Kidney (tissue), 14 donors: ENCODE data around the gene ADGRL2. TPM values are rescaled to one million over a fixed set of nuclear protein-coding genes. Genes with fewer than 3 reads are reported as not detected.
A peak's percentile ranks its signal among the peaks of the same experiment; 100 is the strongest.

Source experiments
- DNase-seq, 5 donors: peaks; one replicate each; pipeline ENCODE4 v3.0.0-alpha.2; 2013 to 2020
- FAIRE-seq: peaks from 2 replicates; lab custom pipeline; 2012; peaks lifted over from hg19 to GRCh38; lab: Jason Lieb, UNC
- H3K27ac ChIP-seq, 2 donors: one replicate each; pipeline ENCODE4 v1.7.0; 2013; ENCODE audit warnings: low read depth in 2 of 2, low read length in 2 of 2, inconsistent platforms in 1 of 2
- H3K27me3 ChIP-seq: one replicate; pipeline ENCODE4 v1.7.1; 2013; ENCODE audit warnings: low read length, inconsistent platforms; ENCODE audit not compliant: control insufficient read depth, insufficient read depth
- H3K36me3 ChIP-seq, 3 donors: one replicate each; pipeline versions ENCODE4 v1.7.0 to v1.7.1; 2013; ENCODE audit warnings: low read length in 3 of 3, control low read depth in 1 of 3, inconsistent platforms in 1 of 3; ENCODE audit not compliant: insufficient read depth in 3 of 3, control insufficient read depth in 2 of 3
- H3K4me1 ChIP-seq, 3 donors: one replicate each; pipeline versions ENCODE4 v1.7.0 to v1.7.1; 2013; ENCODE audit warnings: low read length in 3 of 3, inconsistent platforms in 1 of 3, low read depth in 1 of 3; ENCODE audit not compliant: control insufficient read depth in 2 of 3, insufficient read depth in 2 of 3
- H3K4me3 ChIP-seq, 3 donors: one replicate each; pipeline versions ENCODE4 v1.7.0 to v1.8.1; 2013; ENCODE audit warnings: low read length in 3 of 3, control low read depth in 1 of 3, inconsistent platforms in 1 of 3
- H3K9ac ChIP-seq, 3 donors: one replicate each; pipeline versions ENCODE4 v1.7.0 to v1.7.1; 2013; ENCODE audit warnings: low read length in 3 of 3, control low read depth in 1 of 3, inconsistent platforms in 1 of 3
- H3K9me3 ChIP-seq, 3 donors: one replicate each; pipeline versions ENCODE4 v1.7.0 to v1.7.1; 2013; ENCODE audit warnings: low read length in 3 of 3, control low read depth in 1 of 3, inconsistent platforms in 1 of 3; ENCODE audit not compliant: control insufficient read depth in 2 of 3, insufficient read depth in 1 of 3
- intact Hi-C: fragments of 100-400 bp; cut with DNase I; formaldehyde crosslinking; loops from one replicate; pipeline ENCODE4 v1.11.1; 2022
- polyA plus RNA-seq: library from polyadenylated mRNA; stranded (reverse); fragments of 350-450 nt; fragmentation: Illumina TruSeq; extraction: RNeasy Lipid Tissue Mini Kit (QIAGEN cat#74804); gene quantifications from one replicate; pipeline ENCODE4 v1.2.3, GENCODE V29; 2014; ENCODE audit warnings: low read depth, low replicate concordance; ENCODE audit not compliant: insufficient read depth
- total RNA-seq: library from RNA; stranded (reverse); fragmentation: NEBNext Ultra II Directional; extraction: Animal tissue kit (Norgen Biotek cat#: 25700); gene quantifications from one replicate; pipeline ENCODE4 v1.2.1, GENCODE V29; 2021
- TF ChIP-seq, protein P1 (sequence below): IDR thresholded peaks from 3 replicates; pipeline ENCODE4 v1.5.1; 2012; ENCODE audit warnings: mild to moderate bottlenecking, moderate library complexity, borderline replicate concordance; ENCODE audit not compliant: insufficient read depth; ENCODE audit errors: extremely low read depth
- donor health status: control.
- donor health status: control.
- donor health status: control.
- donor health status: control.
- donor health status: control.
- donor health status: DM: yes; HTN: yes; CAD: no.
- donor health status: Normal renal cell carcinoma (clear cell type).

Gene ADGRL2
- total and polyA plus RNA-seq, 2 donors from 2014 or later, result 27.2 to 71.2 TPM

- TF ChIP-seq, protein P1, sequence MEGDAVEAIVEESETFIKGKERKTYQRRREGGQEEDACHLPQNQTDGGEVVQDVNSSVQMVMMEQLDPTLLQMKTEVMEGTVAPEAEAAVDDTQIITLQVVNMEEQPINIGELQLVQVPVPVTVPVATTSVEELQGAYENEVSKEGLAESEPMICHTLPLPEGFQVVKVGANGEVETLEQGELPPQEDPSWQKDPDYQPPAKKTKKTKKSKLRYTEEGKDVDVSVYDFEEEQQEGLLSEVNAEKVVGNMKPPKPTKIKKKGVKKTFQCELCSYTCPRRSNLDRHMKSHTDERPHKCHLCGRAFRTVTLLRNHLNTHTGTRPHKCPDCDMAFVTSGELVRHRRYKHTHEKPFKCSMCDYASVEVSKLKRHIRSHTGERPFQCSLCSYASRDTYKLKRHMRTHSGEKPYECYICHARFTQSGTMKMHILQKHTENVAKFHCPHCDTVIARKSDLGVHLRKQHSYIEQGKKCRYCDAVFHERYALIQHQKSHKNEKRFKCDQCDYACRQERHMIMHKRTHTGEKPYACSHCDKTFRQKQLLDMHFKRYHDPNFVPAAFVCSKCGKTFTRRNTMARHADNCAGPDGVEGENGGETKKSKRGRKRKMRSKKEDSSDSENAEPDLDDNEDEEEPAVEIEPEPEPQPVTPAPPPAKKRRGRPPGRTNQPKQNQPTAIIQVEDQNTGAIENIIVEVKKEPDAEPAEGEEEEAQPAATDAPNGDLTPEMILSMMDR, result no peak
- Histone ChIP-seq H3K9me3 (no peaks in the 10 kb centered on the region), H3K4me3 (peak overlapping the region; percentile 92 to 96 (median 93)), H3K27me3 (no peaks in the 10 kb centered on the region), H3K9ac (peak overlapping the region; percentile 71 to 96 (median 95)), H3K4me1 (peaks cover 0 to 5% (median 0%) of the 10 kb centered on the region in 3 donors), H3K36me3 (no peaks in the 10 kb centered on the region), H3K27ac (peak overlapping the region; percentile 84 to 95)
- peak; percentile 84 to 95 (median 91) for DNase-seq
- FAIRE-seq, result no peak
- intact Hi-C loops, result no loop called here
Measured at GRCh38 chr1:81799939-81800694, 617 bp upstream of the ADGRL2 start.

GRCh38 chr1:81801651-81802456 lies 1.1 kb downstream of the ADGRL2 start:
- no peaks in the 10 kb centered on the region for H3K27me3 ChIP-seq
- H3K27ac ChIP-seq, result peak overlapping the region; percentile 95 to 98
- peak overlapping the region; percentile 54 to 91 (median 74) for H3K9ac ChIP-seq
- H3K4me1 ChIP-seq, result peaks cover 0 to 15% (median 4%) of the 10 kb centered on the region in 3 donors
- peak overlapping the region; percentile 77 to 93 (median 85) for H3K4me3 ChIP-seq
- intact Hi-C loops, result no loop called here
- no peaks in the 10 kb centered on the region for H3K36me3 ChIP-seq
- H3K9me3 ChIP-seq, result no peaks in the 10 kb centered on the region
- FAIRE-seq (no peak), DNase-seq (peak; percentile 55 to 80 (median 72))
- TF ChIP-seq, protein P1, result no peak

- Histone ChIP-seq H3K27me3 (no peaks in the 10 kb centered on the region), H3K9me3 (no peaks in the 10 kb centered on the region), H3K4me3 (peak overlapping the region; percentile 77 to 88 (median 79)), H3K27ac (peak overlapping the region; percentile 86 to 95), H3K4me1 (peaks cover 0 to 15% (median 4%) of the 10 kb centered on the region in 3 donors), H3K9ac (peak overlapping the region; percentile 42 to 61 (median 54)), H3K36me3 (no peaks in the 10 kb centered on the region)
- TF ChIP-seq, protein P1, result no peak
- intact Hi-C loops, result no loop called here
- FAIRE-seq (no peak), DNase-seq (no peak)
Measured at GRCh38 chr1:81802457-81802706, 1.6 kb downstream of the ADGRL2 start.
